Measurements from ENCODE around the gene CHST13.

CHST13 gene

DNA sequence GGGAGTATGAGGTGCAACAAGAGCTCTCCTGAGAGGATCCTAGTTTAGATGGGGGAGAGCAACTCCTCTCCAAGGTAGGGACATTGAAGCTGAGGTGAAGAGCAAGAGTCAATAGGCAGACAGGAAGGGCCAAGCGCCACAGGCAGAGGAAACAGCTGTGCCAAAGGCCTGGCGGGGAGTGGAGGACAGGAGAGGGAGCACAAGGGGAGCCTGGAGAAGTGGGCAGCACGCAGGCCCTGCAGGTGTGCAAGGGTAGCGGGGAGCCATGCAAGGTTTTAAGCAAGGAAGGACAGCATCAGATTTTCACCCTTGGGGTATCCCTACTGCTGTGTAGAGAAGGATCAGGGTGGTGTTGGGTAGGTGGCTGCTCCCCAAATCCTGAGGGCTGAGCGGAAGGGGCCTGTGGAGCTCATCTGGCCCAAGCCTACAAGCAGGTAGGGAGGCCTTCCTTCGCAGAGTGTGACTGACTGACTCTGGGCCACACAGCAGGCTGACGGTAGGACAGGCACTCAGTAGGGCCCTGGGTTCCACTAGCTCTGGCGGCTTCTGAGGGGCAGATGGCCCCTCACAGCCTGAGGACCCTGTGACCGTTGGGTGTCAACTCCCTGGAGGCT is 13.3 kb downstream of the CHST13 start:
- H2AFZ ChIP-seq, result no peak overlapping the region
- H3K9ac ChIP-seq, result no peak overlapping the region
- peaks cover 10% of the 10 kb centered on the region for H3K4me1 ChIP-seq
- no peak overlapping the region for H3K4me2 ChIP-seq (ENCODE audit: low read length)
- H3K4me3 ChIP-seq (ENCODE audit: low read depth, low read length), result no peak overlapping the region
- no peak overlapping the region for H3K27ac ChIP-seq
- H3K27me3 ChIP-seq (ENCODE audit: control insufficient read depth, insufficient read depth, low read length), result no peaks in the 10 kb centered on the region
- TF ChIP-seq, protein P1, sequence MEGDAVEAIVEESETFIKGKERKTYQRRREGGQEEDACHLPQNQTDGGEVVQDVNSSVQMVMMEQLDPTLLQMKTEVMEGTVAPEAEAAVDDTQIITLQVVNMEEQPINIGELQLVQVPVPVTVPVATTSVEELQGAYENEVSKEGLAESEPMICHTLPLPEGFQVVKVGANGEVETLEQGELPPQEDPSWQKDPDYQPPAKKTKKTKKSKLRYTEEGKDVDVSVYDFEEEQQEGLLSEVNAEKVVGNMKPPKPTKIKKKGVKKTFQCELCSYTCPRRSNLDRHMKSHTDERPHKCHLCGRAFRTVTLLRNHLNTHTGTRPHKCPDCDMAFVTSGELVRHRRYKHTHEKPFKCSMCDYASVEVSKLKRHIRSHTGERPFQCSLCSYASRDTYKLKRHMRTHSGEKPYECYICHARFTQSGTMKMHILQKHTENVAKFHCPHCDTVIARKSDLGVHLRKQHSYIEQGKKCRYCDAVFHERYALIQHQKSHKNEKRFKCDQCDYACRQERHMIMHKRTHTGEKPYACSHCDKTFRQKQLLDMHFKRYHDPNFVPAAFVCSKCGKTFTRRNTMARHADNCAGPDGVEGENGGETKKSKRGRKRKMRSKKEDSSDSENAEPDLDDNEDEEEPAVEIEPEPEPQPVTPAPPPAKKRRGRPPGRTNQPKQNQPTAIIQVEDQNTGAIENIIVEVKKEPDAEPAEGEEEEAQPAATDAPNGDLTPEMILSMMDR (IDR thresholded peaks at IDR 0.05), result no peak
- H3K9me3 ChIP-seq (ENCODE audit: control insufficient read depth, low read length), result no peaks in the 10 kb centered on the region
- no peaks in the 10 kb centered on the region for H3K79me2 ChIP-seq
- no peaks in the 10 kb centered on the region for H3K36me3 ChIP-seq (ENCODE audit: control insufficient read depth, insufficient read depth, low read length)

- no peak overlapping the region for H3K9ac ChIP-seq
- H3K27me3 ChIP-seq (ENCODE audit: control insufficient read depth, insufficient read depth, low read length), result no peaks in the 10 kb centered on the region
- TF ChIP-seq, protein P1 (IDR thresholded peaks at IDR 0.05), result no peak
- H3K4me1 ChIP-seq, result peaks cover 10% of the 10 kb centered on the region
- H3K36me3 ChIP-seq (ENCODE audit: control insufficient read depth, insufficient read depth, low read length), result no peaks in the 10 kb centered on the region
- H3K4me3 ChIP-seq (ENCODE audit: low read depth, low read length), result no peak overlapping the region
- H3K79me2 ChIP-seq, result no peaks in the 10 kb centered on the region
- no peak overlapping the region for H2AFZ ChIP-seq
- no peaks in the 10 kb centered on the region for H3K9me3 ChIP-seq (ENCODE audit: control insufficient read depth, low read length)
- H3K27ac ChIP-seq, result no peak overlapping the region
- no peak overlapping the region for H3K4me2 ChIP-seq (ENCODE audit: low read length)
Measured at GRCh38 chr3:126537730-126538281, 13.9 kb downstream of the CHST13 start.

DNA sequence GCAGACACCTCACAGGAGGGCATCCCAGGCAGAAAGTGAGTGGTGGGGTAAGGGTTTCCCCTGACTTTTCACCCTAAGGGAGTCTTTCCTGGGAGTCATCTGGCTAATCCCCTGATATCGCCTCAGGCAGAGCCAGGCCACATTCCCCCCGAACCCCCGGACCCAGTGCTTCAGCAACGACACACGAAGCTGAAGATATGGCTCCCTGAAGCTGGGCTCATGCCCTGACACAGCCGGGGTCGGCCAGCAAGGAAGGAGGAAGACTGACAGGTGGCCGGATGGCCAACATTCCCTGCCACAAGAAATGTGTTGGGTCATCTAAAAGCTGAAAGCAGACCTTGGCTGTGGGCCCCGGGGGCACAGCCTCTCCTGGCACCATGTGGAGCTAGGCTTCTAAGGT is 14.4 kb downstream of the CHST13 start:
- TF ChIP-seq, protein P1 (IDR thresholded peaks at IDR 0.05), result no peak
- Histone ChIP-seq H3K27ac (no peak overlapping the region), H3K79me2 (no peaks in the 10 kb centered on the region), H3K9ac (no peak overlapping the region), H3K4me3 (ENCODE audit: low read depth, low read length) (no peak overlapping the region), H3K4me1 (peaks cover 10% of the 10 kb centered on the region), H3K4me2 (ENCODE audit: low read length) (no peak overlapping the region), H2AFZ (no peak overlapping the region), H3K27me3 (ENCODE audit: control insufficient read depth, insufficient read depth, low read length) (no peaks in the 10 kb centered on the region), H3K9me3 (ENCODE audit: control insufficient read depth, low read length) (no peaks in the 10 kb centered on the region), H3K36me3 (ENCODE audit: control insufficient read depth, insufficient read depth, low read length) (no peaks in the 10 kb centered on the region)

GRCh38 chr3:126538966-126539365 is 15.0 kb downstream of the CHST13 start:
- Histone ChIP-seq H3K27me3 (ENCODE audit: control insufficient read depth, insufficient read depth, low read length) (no peaks in the 10 kb centered on the region), H2AFZ (no peak overlapping the region), H3K9ac (no peak overlapping the region), H3K4me3 (ENCODE audit: low read depth, low read length) (no peak overlapping the region), H3K79me2 (no peaks in the 10 kb centered on the region), H3K4me2 (ENCODE audit: low read length) (no peak overlapping the region), H3K36me3 (ENCODE audit: control insufficient read depth, insufficient read depth, low read length) (no peaks in the 10 kb centered on the region), H3K9me3 (ENCODE audit: control insufficient read depth, low read length) (no peaks in the 10 kb centered on the region), H3K27ac (no peak overlapping the region), H3K4me1 (peaks cover 10% of the 10 kb centered on the region)
- TF ChIP-seq, protein P1 (IDR thresholded peaks at IDR 0.05), result no peak

All from parathyroid adenoma (tissue), 2 donors.